ENCODE data around the gene CGGBP1. TPM values are rescaled to one million over a fixed set of nuclear protein-coding genes. Genes with fewer than 3 reads are reported as not detected.

The CGGBP1 gene
- total and polyA plus RNA-seq, 2 donors (not counting 3 experiments of a cell fraction or from before 2014, with no cell fraction given), result 33.1 to 69.7 TPM

GRCh38 chr3:88040529-88040928 lies 18.3 kb downstream of the CGGBP1 start:
- TF ChIP-seq GATA2 (IDR thresholded peaks at IDR 0.05; ENCODE audit: insufficient read depth, insufficient read length, low read depth, low read length) (no peak), POLR2AphosphoS5 (IDR thresholded peaks at IDR 0.05; ENCODE audit: insufficient read depth, low read depth, low read length) (no peak), MYC (IDR thresholded peaks at IDR 0.05; ENCODE audit: low read depth, low read length) (no peak), MAX (IDR thresholded peaks at IDR 0.05; ENCODE audit: insufficient read depth, insufficient read length) (no peak), POLR2A (IDR thresholded peaks at IDR 0.05; ENCODE audit: low read depth, low read length) (no peak), JUN (IDR thresholded peaks at IDR 0.05; ENCODE audit: borderline replicate concordance, insufficient read depth, insufficient read length, low read depth) (no peak), EZH2 (IDR thresholded peaks at IDR 0.05; ENCODE audit: borderline replicate concordance, low read depth, low read length, severe bottlenecking) (no peak), FOS (IDR thresholded peaks at IDR 0.05; ENCODE audit: borderline replicate concordance, insufficient read depth, low read length) (no peak)
- TF ChIP-seq, protein P1, sequence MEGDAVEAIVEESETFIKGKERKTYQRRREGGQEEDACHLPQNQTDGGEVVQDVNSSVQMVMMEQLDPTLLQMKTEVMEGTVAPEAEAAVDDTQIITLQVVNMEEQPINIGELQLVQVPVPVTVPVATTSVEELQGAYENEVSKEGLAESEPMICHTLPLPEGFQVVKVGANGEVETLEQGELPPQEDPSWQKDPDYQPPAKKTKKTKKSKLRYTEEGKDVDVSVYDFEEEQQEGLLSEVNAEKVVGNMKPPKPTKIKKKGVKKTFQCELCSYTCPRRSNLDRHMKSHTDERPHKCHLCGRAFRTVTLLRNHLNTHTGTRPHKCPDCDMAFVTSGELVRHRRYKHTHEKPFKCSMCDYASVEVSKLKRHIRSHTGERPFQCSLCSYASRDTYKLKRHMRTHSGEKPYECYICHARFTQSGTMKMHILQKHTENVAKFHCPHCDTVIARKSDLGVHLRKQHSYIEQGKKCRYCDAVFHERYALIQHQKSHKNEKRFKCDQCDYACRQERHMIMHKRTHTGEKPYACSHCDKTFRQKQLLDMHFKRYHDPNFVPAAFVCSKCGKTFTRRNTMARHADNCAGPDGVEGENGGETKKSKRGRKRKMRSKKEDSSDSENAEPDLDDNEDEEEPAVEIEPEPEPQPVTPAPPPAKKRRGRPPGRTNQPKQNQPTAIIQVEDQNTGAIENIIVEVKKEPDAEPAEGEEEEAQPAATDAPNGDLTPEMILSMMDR (IDR thresholded peaks at IDR 0.05; ENCODE audit: extremely low read depth in 1 of 2, insufficient read depth in 1 of 2, low read depth in 1 of 2, low read length in 2 of 2), result no peak
- no TSS peak for BruUV-seq (replicated peaks)
- Histone ChIP-seq H3K9me1 (replicated peaks; ENCODE audit: control insufficient read depth, extremely low read depth, insufficient read depth, low read length) (no peaks in the 10 kb centered on the region), H3K36me3 (ENCODE audit: control insufficient read depth in 2 of 2, extremely low read depth in 1 of 2, insufficient read depth in 2 of 2, low read length in 2 of 2) (no peaks in the 10 kb centered on the region), H3K4me1 (ENCODE audit: control insufficient read depth, extremely low read depth, insufficient read depth, low read length) (peaks cover 15% of the 10 kb centered on the region), H3K79me2 (ENCODE audit: control insufficient read depth, insufficient read depth, low read length) (no peaks in the 10 kb centered on the region), H2AFZ (ENCODE audit: low read depth, low read length) (no peak overlapping the region), H3K4me2 (ENCODE audit: insufficient read depth, low read length) (no peak overlapping the region), H3K9ac (replicated peaks; ENCODE audit: extremely low read depth, insufficient read depth, low read length) (no peak overlapping the region), H3K27me3 (ENCODE audit: control insufficient read depth in 2 of 2, insufficient read depth in 2 of 2, low read length in 2 of 2) (no peaks in the 10 kb centered on the region), H3K4me3 (replicated peaks in 1 of 3; ENCODE audit: insufficient read depth in 1 of 3, low read depth in 1 of 3, low read length in 3 of 3) (no peak overlapping the region), H3K27ac (ENCODE audit: insufficient read depth, low read depth, low read length) (no peak overlapping the region), H3K9me3 (replicated peaks; ENCODE audit: control insufficient read depth, insufficient read depth, low read length) (no peaks in the 10 kb centered on the region), H4K20me1 (replicated peaks; ENCODE audit: control insufficient read depth, extremely low read depth, insufficient read depth, low read length) (no peaks in the 10 kb centered on the region)
- ChIA-PET CTCF (no interaction called here), POLR2A (no interaction called here)
- FAIRE-seq (no peak), DNase-seq (ENCODE audit: low read depth, low spot score) (no peak)
- dilution Hi-C loops (cut with MboI; ENCODE audit: extremely low pct_ligation_motif_present, low sequenced_read_pairs), result no loop called here
- intact Hi-C loops (cut with micrococcal nuclease), result no loop called here

Measured in endothelial cell of umbilical vein (primary cell).